Panc1 (cell line): ENCODE measurements around the gene KRT84. TPM values are rescaled to one million over a fixed set of nuclear protein-coding genes. Genes with fewer than 3 reads are reported as not detected.

Source experiments
- ATAC-seq: fragments of 200-7000 bp; cut with Tn5 transposase; 2 replicates; pipeline ENCODE4 v1.9.1; 2020; ENCODE audit warnings: mild to moderate bottlenecking, moderate library complexity
- BruUV-seq: library from RNA; stranded (reverse); fragments of 400-500 nt; replicated peaks from 2 replicates; lab custom pipeline; 2021; lab: Mats Ljungman, UMichigan
- CTCF ChIA-PET: fragments of 300-600 bp; sonication (Branson Sonifier 250); formaldehyde crosslinking; loops from one replicate; lab custom pipeline; 2022; ENCODE audit warnings: antibody characterized with exemption; lab: Charles Lee
- POLR2A ChIA-PET: fragments of 300-600 bp; sonication (Branson Sonifier 250); formaldehyde crosslinking; loops from one replicate; lab custom pipeline; 2022; ENCODE audit warnings: antibody characterized with exemption; lab: Charles Lee
- DNase-seq: peaks from one replicate; pipeline ENCODE4 v3.0.0-alpha.2; 2010; ENCODE audit warnings: low read depth, low spot score
- H3K27ac ChIP-seq: 2 replicates; pipeline ENCODE4 v1.5.1; 2011; ENCODE audit warnings: mild to moderate bottlenecking, low read length, inconsistent platforms
- H3K27me3 ChIP-seq: fragments of 200-500 bp; sonication (Bioruptor generic); 2 replicates; pipeline ENCODE4 v1.6.0; 2014; ENCODE audit warnings: low read length, inconsistent platforms; ENCODE audit not compliant: control insufficient read depth, insufficient read depth
- H3K36me3 ChIP-seq: fragments of 200-500 bp; sonication (Bioruptor generic); 2 replicates; pipeline ENCODE4 v1.5.1; 2014; ENCODE audit warnings: inconsistent platforms, mild to moderate bottlenecking, low read length, moderate library complexity; ENCODE audit not compliant: control insufficient read depth, insufficient read depth
- H3K4me1 ChIP-seq: 2 replicates; pipeline ENCODE4 v1.5.1; 2011; ENCODE audit warnings: inconsistent platforms, mild to moderate bottlenecking, low read length, moderate library complexity; ENCODE audit not compliant: control insufficient read depth, insufficient read depth
- H3K4me3 ChIP-seq, 2 experiments: 2 replicates each; pipeline ENCODE4 v1.5.1; 2011 to 2012; ENCODE audit warnings: low read depth in 2 of 2, low read length in 2 of 2, mild to moderate bottlenecking in 2 of 2, inconsistent platforms in 1 of 2, moderate library complexity in 1 of 2
- H3K9me3 ChIP-seq: fragments of 200-500 bp; sonication (Bioruptor generic); 2 replicates; pipeline ENCODE4 v1.5.1; 2014; ENCODE audit warnings: low read depth, mild to moderate bottlenecking, inconsistent platforms, low read length, moderate library complexity; ENCODE audit not compliant: control insufficient read depth, insufficient read depth
- CTCF ChIP-seq: fragments of 450-650 bp; IDR thresholded peaks from 2 replicates; pipeline ENCODE4 v1.5.1; 2017; ENCODE audit warnings: mild to moderate bottlenecking
- POLR2AphosphoS5 ChIP-seq: IDR thresholded peaks from 2 replicates; pipeline ENCODE4 v1.6.1; 2012; ENCODE audit warnings: mild to moderate bottlenecking, low read depth, low read length, moderate library complexity
- REST ChIP-seq, 2 experiments: IDR thresholded peaks; 2 replicates each; pipeline ENCODE4 v1.6.1; 2011 to 2012; ENCODE audit warnings: low read depth in 2 of 2, control low read depth in 1 of 2, low read length in 1 of 2, mild to moderate bottlenecking in 1 of 2, moderate library complexity in 1 of 2; ENCODE audit not compliant: insufficient read depth in 1 of 2
- SIN3A ChIP-seq: IDR thresholded peaks from 2 replicates; pipeline ENCODE4 v1.6.1; 2012; ENCODE audit warnings: low read depth, mild to moderate bottlenecking, low read length, moderate library complexity, borderline replicate concordance; ENCODE audit not compliant: insufficient read depth
- TCF7L2 ChIP-seq: IDR thresholded peaks from 2 replicates; pipeline ENCODE4 v1.6.1; 2011; ENCODE audit warnings: mild to moderate bottlenecking, low read depth, low read length, inconsistent platforms
- in situ Hi-C: cut with HindIII; loops from 2 replicates; pipeline ENCODE4 v1.10.0; 2016; ENCODE audit warnings: low sequenced_read_pairs, low pct_unique_long_range_greater_than_20kb
- intact Hi-C: fragments of 100-400 bp; cut with micrococcal nuclease; formaldehyde crosslinking; loops from one replicate; pipeline ENCODE4 v1.10.0; 2022; ENCODE audit not compliant: unreplicated experiment
- total RNA-seq: library from RNA; stranded (reverse); gene quantifications from one replicate; pipeline ENCODE4 v1.2.1, GENCODE V29; 2021; ENCODE audit not compliant: unreplicated experiment

Gene KRT84
- total RNA-seq, 1 experiment from 2014 or later, result not detected

GRCh38 chr12:52392465-52393007 lies 7.1 kb upstream of the KRT84 start:
- POLR2A ChIA-PET, result no interaction called here
- BruUV-seq, result no TSS peak
- intact Hi-C loops (loop anchor here (5.0 kb wide), 1 partner anchor 115 kb away; no protein-coding TSS in a partner anchor), in situ Hi-C loops (no loop called here)
- Histone ChIP-seq H3K36me3 (no peaks in the 10 kb centered on the region), H3K27me3 (peaks cover 9% of the 10 kb centered on the region), H3K4me1 (no peaks in the 10 kb centered on the region), H3K27ac (no peak overlapping the region), H3K4me3 (no peak overlapping the region), H3K9me3 (no peaks in the 10 kb centered on the region)
- ATAC-seq (no peak), DNase-seq (no peak)
- CTCF ChIA-PET, result no interaction called here
- no peak for TF ChIP-seq CTCF
- no peak for TF ChIP-seq SIN3A
- TF ChIP-seq TCF7L2, result no peak
- no peak for TF ChIP-seq REST (IDR thresholded peaks at IDR 0.05; ENCODE audit: insufficient read depth in 1 of 2, low read depth in 2 of 2, low read length in 1 of 2)
- TF ChIP-seq POLR2AphosphoS5, result no peak

GRCh38 chr12:52391618-52392002 lies 6.2 kb upstream of the KRT84 start:
- in situ Hi-C loops (no loop called here), intact Hi-C loops (loop anchor here (5.0 kb wide), 1 partner anchor 116 kb away; no protein-coding TSS in a partner anchor)
- H3K9me3 ChIP-seq, result no peaks in the 10 kb centered on the region
- ATAC-seq (no peak), DNase-seq (no peak)
- no peaks in the 10 kb centered on the region for H3K4me1 ChIP-seq
- ChIA-PET POLR2A (no interaction called here), CTCF (interaction anchor here (0.5 to 1.4 kb wide), 2 partner anchors 56 to 194 kb away, joined by 3 read pairs; no protein-coding TSS in a partner anchor)
- no peak for TF ChIP-seq REST (IDR thresholded peaks at IDR 0.05; ENCODE audit: insufficient read depth in 1 of 2, low read depth in 2 of 2, low read length in 1 of 2)
- no TSS peak for BruUV-seq
- peaks cover 11% of the 10 kb centered on the region for H3K27me3 ChIP-seq
- H3K27ac ChIP-seq, result no peak overlapping the region
- H3K36me3 ChIP-seq, result no peaks in the 10 kb centered on the region
- no peak overlapping the region for H3K4me3 ChIP-seq
